Ureter (tissue), 1 donor: Measurements from ENCODE around the gene COBL. TPM values are rescaled to one million over a fixed set of nuclear protein-coding genes. Genes with fewer than 3 reads are reported as not detected.

ENCODE experiments used
- DNase-seq: peaks from one replicate; pipeline ENCODE4 v3.0.0-alpha.2; 2020; ENCODE audit warnings: low spot score
- total RNA-seq: library from RNA; stranded (reverse); gene quantifications from one replicate; pipeline ENCODE4 v1.2.4, GENCODE V29; 2023
- donor health status: DM: yes; HTN: yes; CAD: no.

Gene COBL
- total RNA-seq, 1 donor from 2014 or later: 1.3 TPM

GRCh38 chr7:51053160-51053925 lies 263.3 kb downstream of the COBL start:
- no peak for DNase-seq

GRCh38 chr7:51046482-51046881 lies 270.1 kb downstream of the COBL start:
- DNase-seq: no peak

GRCh38 chr7:51046103-51046466 lies 270.5 kb downstream of the COBL start:
- no peak for DNase-seq

- DNase-seq: no peak
Observed at GRCh38 chr7:51045319-51046102, 271.1 kb downstream of the COBL start.

- DNase-seq: no peak
Observed at GRCh38 chr7:51043461-51043860, 273.1 kb downstream of the COBL start.

- no peak for DNase-seq
Observed at GRCh38 chr7:51040787-51041186, 275.8 kb downstream of the COBL start.

- DNase-seq: no peak
Observed at GRCh38 chr7:51038573-51038972, 278.0 kb downstream of the COBL start.

- no peak for DNase-seq
Observed at GRCh38 chr7:51035716-51036115, 280.9 kb downstream of the COBL start.

- DNase-seq: no peak
Observed at GRCh38 chr7:51034521-51035264, 281.9 kb downstream of the COBL start.

- DNase-seq: peak; percentile 30
Observed at GRCh38 chr7:51033727-51034520, 282.7 kb downstream of the COBL start.

- peak; percentile 23 for DNase-seq
Observed at GRCh38 chr7:51031791-51032515, 284.7 kb downstream of the COBL start.

GRCh38 chr7:51031216-51031615 lies 285.4 kb downstream of the COBL start:
- no peak for DNase-seq

GRCh38 chr7:51029701-51030191 lies 286.9 kb downstream of the COBL start:
- DNase-seq: no peak

GRCh38 chr7:51029131-51029530 lies 287.5 kb downstream of the COBL start:
- no peak for DNase-seq

- DNase-seq: no peak
Observed at GRCh38 chr7:51027935-51028830, 288.4 kb downstream of the COBL start.

- DNase-seq: no peak
Observed at GRCh38 chr7:51027106-51027934, 289.3 kb downstream of the COBL start.

- no peak for DNase-seq
Observed at GRCh38 chr7:51026341-51026740, 290.3 kb downstream of the COBL start.

GRCh38 chr7:51025668-51026067 lies 290.9 kb downstream of the COBL start:
- DNase-seq: no peak

- DNase-seq: peak; percentile 34
Observed at GRCh38 chr7:51024867-51025266, 291.7 kb downstream of the COBL start.
